ENCODE results near the gene GMPS. TPM values are rescaled to one million over a fixed set of nuclear protein-coding genes. Genes with fewer than 3 reads are reported as not detected.

GMPS gene
- total and polyA plus RNA-seq, 10 of the 15 experiments (the other 5 are each of a cell fraction or from before 2014, with no cell fraction given) = 33.2 to 143 (median 79.0) TPM

GRCh38 chr3:155957412-155957880 is 87.0 kb downstream of the GMPS start:
- BruUV-seq (replicated peaks) = no TSS peak
- in situ Hi-C loops (cut with MboI) = no loop called here
- intact Hi-C loops (cut with micrococcal nuclease; ENCODE audit: unreplicated experiment) = no loop called here
- no peaks in the 10 kb centered on the region for H3K27me3 ChIP-seq (replicated peaks in 1 of 2; ENCODE audit: control insufficient read depth in 2 of 2, insufficient read depth in 2 of 2, low read length in 1 of 2)
- no peaks in the 10 kb centered on the region for H4K20me1 ChIP-seq (ENCODE audit: control insufficient read depth, insufficient read depth)
- SMC1A ChIA-PET (ENCODE audit: uncharacterized antibody, unreplicated experiment) = no interaction called here
- H2AFZ ChIP-seq (ENCODE audit: control insufficient read depth, low read depth, low read length) = no peak overlapping the region
- CTCF ChIA-PET = no interaction called here
- no peak overlapping the region for H3K9ac ChIP-seq (ENCODE audit: control insufficient read depth, insufficient read depth, low read length)
- no peaks in the 10 kb centered on the region for H3K36me3 ChIP-seq (ENCODE audit: control insufficient read depth in 2 of 2, insufficient read depth in 2 of 2, low read length in 1 of 2)
- H3K9me3 ChIP-seq (replicated peaks; ENCODE audit: control insufficient read depth, insufficient read depth, low read length) = no peaks in the 10 kb centered on the region
- RAD21 ChIA-PET (ENCODE audit: unreplicated experiment) = interaction anchor here (0.7 kb wide), 1 partner anchor 477 kb away, joined by 3 read pairs; no protein-coding TSS in a partner anchor
- ATAC-seq (no peak), FAIRE-seq (no peak), DNase-seq (ENCODE audit: low read depth, low spot score) (no peak)
- WGBS (ENCODE audit: insufficient coverage, insufficient replicate concordance, low lambda C conversion rate, missing lambda C conversion rate) = 97% methylated on average over 3 of the region's 3 CpGs
- H3K4me2 ChIP-seq (ENCODE audit: control insufficient read depth, insufficient read depth) = no peak overlapping the region
- no peak overlapping the region for H3K27ac ChIP-seq (ENCODE audit: control insufficient read depth, insufficient read depth)
- no peaks in the 10 kb centered on the region for H3K79me2 ChIP-seq (ENCODE audit: control insufficient read depth, insufficient read depth, low read length)
- H3K4me3 ChIP-seq = no peak overlapping the region
- POLR2A ChIA-PET = no interaction called here
- TF ChIP-seq POLR2A (IDR thresholded peaks at IDR 0.05; ENCODE audit: low read depth, low read length) (no peak), NFXL1 (IDR thresholded peaks at IDR 0.05; ENCODE audit: borderline replicate concordance) (no peak), SIX5 (IDR thresholded peaks at IDR 0.05; ENCODE audit: low read depth, low read length, severe bottlenecking) (no peak), POLR2AphosphoS5 (IDR thresholded peaks at IDR 0.05; ENCODE audit: low read length) (no peak), YBX1 (IDR thresholded peaks at IDR 0.05) (no peak), MTA3 (IDR thresholded peaks at IDR 0.05; ENCODE audit: borderline replicate concordance, low read length) (no peak), ZNF207 (IDR thresholded peaks at IDR 0.05; ENCODE audit: borderline replicate concordance) (no peak), JUND (IDR thresholded peaks at IDR 0.05; ENCODE audit: low read depth, low read length) (no peak), PML (IDR thresholded peaks at IDR 0.05; ENCODE audit: low read length) (no peak)
- no peaks in the 10 kb centered on the region for H3K4me1 ChIP-seq (ENCODE audit: control insufficient read depth, insufficient read depth, low read length)

DNA sequence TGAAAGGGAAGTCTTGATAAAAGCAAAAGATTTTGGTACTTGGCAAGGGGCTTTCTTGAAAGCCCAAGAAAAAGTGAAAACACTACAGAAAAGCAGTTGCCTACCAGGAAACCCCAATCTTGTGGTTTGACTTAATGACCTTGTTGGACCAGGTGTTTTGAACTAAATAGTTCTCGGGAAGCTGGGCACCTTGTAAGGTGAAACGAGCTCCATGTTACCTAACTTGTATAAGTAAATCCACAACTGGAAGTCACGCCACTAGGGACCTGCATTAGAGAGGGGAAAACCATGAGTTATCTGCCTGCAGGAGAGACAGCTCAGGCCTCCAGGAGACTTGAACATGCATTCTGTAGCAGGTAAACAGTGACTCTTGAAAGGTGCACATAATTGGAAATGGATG is 88.2 kb downstream of the GMPS start:
- in situ Hi-C loops (cut with MboI) (no loop called here), intact Hi-C loops (cut with micrococcal nuclease; ENCODE audit: unreplicated experiment) (no loop called here)
- FAIRE-seq (no peak), ATAC-seq (no peak), DNase-seq (ENCODE audit: low read depth, low spot score) (no peak)
- Histone ChIP-seq H4K20me1 (ENCODE audit: control insufficient read depth, insufficient read depth) (no peaks in the 10 kb centered on the region), H3K4me3 (no peak overlapping the region), H3K36me3 (ENCODE audit: control insufficient read depth in 2 of 2, insufficient read depth in 2 of 2, low read length in 1 of 2) (no peaks in the 10 kb centered on the region), H3K79me2 (ENCODE audit: control insufficient read depth, insufficient read depth, low read length) (no peaks in the 10 kb centered on the region), H3K27me3 (replicated peaks in 1 of 2; ENCODE audit: control insufficient read depth in 2 of 2, insufficient read depth in 2 of 2, low read length in 1 of 2) (no peaks in the 10 kb centered on the region), H2AFZ (ENCODE audit: control insufficient read depth, low read depth, low read length) (no peak overlapping the region), H3K9ac (ENCODE audit: control insufficient read depth, insufficient read depth, low read length) (no peak overlapping the region), H3K4me2 (ENCODE audit: control insufficient read depth, insufficient read depth) (no peak overlapping the region), H3K4me1 (ENCODE audit: control insufficient read depth, insufficient read depth, low read length) (no peaks in the 10 kb centered on the region), H3K27ac (ENCODE audit: control insufficient read depth, insufficient read depth) (no peak overlapping the region), H3K9me3 (replicated peaks; ENCODE audit: control insufficient read depth, insufficient read depth, low read length) (no peaks in the 10 kb centered on the region)
- TF ChIP-seq SIX5 (IDR thresholded peaks at IDR 0.05; ENCODE audit: low read depth, low read length, severe bottlenecking) (no peak), CHD2 (IDR thresholded peaks at IDR 0.05; ENCODE audit: borderline replicate concordance, low read depth, low read length) (no peak), HCFC1 (IDR thresholded peaks at IDR 0.05; ENCODE audit: low read length) (no peak), BRCA1 (IDR thresholded peaks at IDR 0.05; ENCODE audit: low read depth, low read length) (no peak), BHLHE40 (IDR thresholded peaks at IDR 0.05; ENCODE audit: borderline replicate concordance in 1 of 2, low read depth in 2 of 2, low read length in 1 of 2) (no peak), DPF2 (IDR thresholded peaks at IDR 0.05) (no peak), RBBP5 (conservative IDR thresholded peaks at IDR 0.05) (no peak), FOXK2 (IDR thresholded peaks at IDR 0.05) (no peak), RAD21 (IDR thresholded peaks at IDR 0.05; ENCODE audit: insufficient read depth, low read depth, low read length) (no peak), MYC (IDR thresholded peaks at IDR 0.05; ENCODE audit: insufficient read depth, insufficient read length, insufficient replicate concordance, low read length, severe bottlenecking) (no peak), RFX5 (IDR thresholded peaks at IDR 0.05; ENCODE audit: low read depth, low read length) (no peak), HDAC2 (IDR thresholded peaks at IDR 0.05) (no peak), ZBED1 (IDR thresholded peaks at IDR 0.05; ENCODE audit: borderline replicate concordance) (no peak), MTA3 (IDR thresholded peaks at IDR 0.05; ENCODE audit: borderline replicate concordance, low read length) (no peak)
- BruUV-seq (replicated peaks) = no TSS peak
- 79% methylated on average over 3 of the region's 3 CpGs for WGBS (ENCODE audit: insufficient coverage, insufficient replicate concordance, low lambda C conversion rate, missing lambda C conversion rate)
- POLR2A ChIA-PET = interaction anchor here (1.4 kb wide), 1 partner anchor 10 kb away, joined by 3 read pairs; no protein-coding TSS in a partner anchor
- SMC1A ChIA-PET (ENCODE audit: uncharacterized antibody, unreplicated experiment) = interaction anchor here (1.9 kb wide), 1 partner anchor 16 kb away, joined by 4 read pairs; no protein-coding TSS in a partner anchor
- CTCF ChIA-PET = no interaction called here
- RAD21 ChIA-PET (ENCODE audit: unreplicated experiment) = no interaction called here

Data from GM12878 (cell line).